Naive B cell (primary cell): ENCODE results near the gene ESYT1. TPM values are rescaled to one million over a fixed set of nuclear protein-coding genes. Genes with fewer than 3 reads are reported as not detected.

Source experiments
- polyA plus RNA-seq, 6 donors: library from polyadenylated mRNA; unstranded; fragments of 300-500 nt; fragmentation: Illumina TruSeq; gene quantifications; one replicate each; pipeline ENCODE4 v1.2.3, GENCODE V29; 2021; ENCODE audit warnings: low read depth in 6 of 6

Gene ESYT1
- polyA plus RNA-seq, 6 donors from 2014 or later, result 145 to 293 (median 196) TPM

Other genes with a start within 250 kb of the ESYT1 start
- 10 to 100 TPM; 60.7 to 88.1 (median 76.5) TPM for gene PYM1, start 200.4 kb upstream of the ESYT1 start, polyA plus RNA-seq
- gene DGKA, start 197.1 kb upstream of the ESYT1 start, polyA plus RNA-seq, result 100 to 1,000 TPM in 1 of 6 donors, 10 to 100 TPM in 5; 64.0 to 119 (median 65.9) TPM
- gene PMEL, start 162.2 kb upstream of the ESYT1 start, polyA plus RNA-seq, result under 1 TPM in 1 of 6 donors, not detected in 5; 0.38 TPM
- 10 to 100 TPM in 5 of 6 donors, 1 to 10 TPM in 1; 10.0 to 18.6 (median 11.9) TPM for gene CDK2, start 161.4 kb upstream of the ESYT1 start, polyA plus RNA-seq
- 10 to 100 TPM; 58.4 to 77.7 (median 68.8) TPM for gene RAB5B, start 154.2 kb upstream of the ESYT1 start, polyA plus RNA-seq
- gene SUOX, start 131.0 kb upstream of the ESYT1 start, polyA plus RNA-seq, result under 1 TPM in 4 of 6 donors, not detected in 2; 0.18 to 0.58 (median 0.31) TPM
- gene IKZF4, start 107.2 kb upstream of the ESYT1 start, polyA plus RNA-seq, result under 1 TPM in 5 of 6 donors, not detected in 1; 0.14 to 0.32 (median 0.25) TPM
- 100 to 1,000 TPM; 199 to 764 (median 532) TPM for gene RPS26, start 86.3 kb upstream of the ESYT1 start, polyA plus RNA-seq
- gene ERBB3, start 48.1 kb upstream of the ESYT1 start, polyA plus RNA-seq, result not detected
- 100 to 1,000 TPM; 124 to 141 (median 132) TPM for gene PA2G4, start 23.7 kb upstream of the ESYT1 start, polyA plus RNA-seq
- 1,000 to 10,000 TPM; 5,503 to 9,903 (median 8,851) TPM for gene RPL41, start 11.6 kb upstream of the ESYT1 start, polyA plus RNA-seq
- gene ZC3H10, start 10.0 kb upstream of the ESYT1 start, polyA plus RNA-seq, result 1 to 10 TPM; 1.0 to 7.8 (median 3.4) TPM
- 10 to 100 TPM; 14.2 to 35.1 (median 20.2) TPM for gene MYL6B, start 24.3 kb downstream of the ESYT1 start, polyA plus RNA-seq
- gene MYL6, start 30.1 kb downstream of the ESYT1 start, polyA plus RNA-seq, result 1,000 to 10,000 TPM; 1,680 to 2,679 (median 1,914) TPM
- 100 to 1,000 TPM in 1 of 6 donors, 10 to 100 TPM in 5; 33.3 to 112 (median 64.8) TPM for gene SMARCC2, start 61.2 kb downstream of the ESYT1 start, polyA plus RNA-seq
- 100 to 1,000 TPM in 5 of 6 donors, 10 to 100 TPM in 1; 95.2 to 136 (median 109) TPM for gene RNF41, start 93.7 kb downstream of the ESYT1 start, polyA plus RNA-seq
- gene NABP2, start 96.1 kb downstream of the ESYT1 start, polyA plus RNA-seq, result 1 to 10 TPM in 5 of 6 donors, under 1 TPM in 1; 0.73 to 5.7 (median 3.9) TPM
- not detected for gene SLC39A5, start 101.8 kb downstream of the ESYT1 start, polyA plus RNA-seq
- gene ANKRD52, start 130.1 kb downstream of the ESYT1 start, polyA plus RNA-seq, result 10 to 100 TPM in 3 of 6 donors, 1 to 10 TPM in 3; 2.3 to 13.2 (median 8.0) TPM
- 10 to 100 TPM in 5 of 6 donors, 1 to 10 TPM in 1; 9.5 to 16.6 (median 14.2) TPM for gene COQ10A, start 138.7 kb downstream of the ESYT1 start, polyA plus RNA-seq
- gene CS, start 172.1 kb downstream of the ESYT1 start, polyA plus RNA-seq, result 10 to 100 TPM; 60.8 to 88.7 (median 72.1) TPM
- 100 to 1,000 TPM; 134 to 210 (median 152) TPM for gene CNPY2, start 187.7 kb downstream of the ESYT1 start, polyA plus RNA-seq
- gene PAN2, start 205.7 kb downstream of the ESYT1 start, polyA plus RNA-seq, result 10 to 100 TPM in 5 of 6 donors, 1 to 10 TPM in 1; 10.0 to 15.3 (median 13.6) TPM
- 10 to 100 TPM in 4 of 6 donors, 1 to 10 TPM in 2; 8.0 to 15.6 (median 12.9) TPM for gene IL23A, start 210.6 kb downstream of the ESYT1 start, polyA plus RNA-seq
- 100 to 1,000 TPM; 119 to 150 (median 131) TPM for gene STAT2, start 231.8 kb downstream of the ESYT1 start, polyA plus RNA-seq
- gene APOF, start 234.6 kb downstream of the ESYT1 start, polyA plus RNA-seq, result not detected